ENCODE results near the gene EMSY. TPM values are rescaled to one million over a fixed set of nuclear protein-coding genes. Genes with fewer than 3 reads are reported as not detected.
"Not testable (repeated sequence)": the region's sequence is repeated elsewhere in the genome, so short reads cannot be mapped to it uniquely, and the experiment has no call there.

Gene EMSY
- total RNA-seq, 4 donors from 2014 or later, result 33.9 to 47.0 (median 41.5) TPM

DNA sequence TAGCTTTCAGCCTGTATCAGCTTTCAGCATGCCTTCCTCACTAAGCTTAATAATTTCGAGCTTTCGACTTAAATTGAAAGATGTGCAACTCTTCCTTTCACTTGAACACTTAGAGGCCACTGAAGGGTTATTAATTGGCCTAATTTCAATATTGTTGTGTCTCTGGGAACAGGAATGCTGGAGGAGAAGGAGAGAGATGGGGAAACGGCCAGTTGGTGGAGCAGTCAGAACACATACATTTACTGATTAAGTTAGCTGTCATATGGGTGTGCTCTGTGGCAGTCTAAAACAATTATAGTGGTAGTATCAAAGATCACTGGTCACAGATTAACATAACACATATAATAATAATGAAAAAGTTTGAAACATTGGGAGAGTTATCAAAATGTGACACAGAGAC lies 119.5 kb downstream of the EMSY start:
- H3K4me1 ChIP-seq, result peaks cover 0 to 3% (median 0%) of the 10 kb centered on the region in 4 donors
- H3K9me3 ChIP-seq, result no peaks in the 10 kb centered on the region
- 64 to 73% methylated on average over 3 of the region's 3 CpGs for WGBS, 2 donors
- no peaks in the 10 kb centered on the region for H3K36me3 ChIP-seq
- TF ChIP-seq, protein P1, sequence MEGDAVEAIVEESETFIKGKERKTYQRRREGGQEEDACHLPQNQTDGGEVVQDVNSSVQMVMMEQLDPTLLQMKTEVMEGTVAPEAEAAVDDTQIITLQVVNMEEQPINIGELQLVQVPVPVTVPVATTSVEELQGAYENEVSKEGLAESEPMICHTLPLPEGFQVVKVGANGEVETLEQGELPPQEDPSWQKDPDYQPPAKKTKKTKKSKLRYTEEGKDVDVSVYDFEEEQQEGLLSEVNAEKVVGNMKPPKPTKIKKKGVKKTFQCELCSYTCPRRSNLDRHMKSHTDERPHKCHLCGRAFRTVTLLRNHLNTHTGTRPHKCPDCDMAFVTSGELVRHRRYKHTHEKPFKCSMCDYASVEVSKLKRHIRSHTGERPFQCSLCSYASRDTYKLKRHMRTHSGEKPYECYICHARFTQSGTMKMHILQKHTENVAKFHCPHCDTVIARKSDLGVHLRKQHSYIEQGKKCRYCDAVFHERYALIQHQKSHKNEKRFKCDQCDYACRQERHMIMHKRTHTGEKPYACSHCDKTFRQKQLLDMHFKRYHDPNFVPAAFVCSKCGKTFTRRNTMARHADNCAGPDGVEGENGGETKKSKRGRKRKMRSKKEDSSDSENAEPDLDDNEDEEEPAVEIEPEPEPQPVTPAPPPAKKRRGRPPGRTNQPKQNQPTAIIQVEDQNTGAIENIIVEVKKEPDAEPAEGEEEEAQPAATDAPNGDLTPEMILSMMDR (IDR thresholded peaks at IDR 0.05), result no peak
- H3K4me3 ChIP-seq, result no peak overlapping the region
- H3K27ac ChIP-seq, result no peak overlapping the region
- no peak for DNase-seq (ENCODE audit: low spot score in 2 of 2)
- H3K27me3 ChIP-seq, result no peaks in the 10 kb centered on the region

DNA sequence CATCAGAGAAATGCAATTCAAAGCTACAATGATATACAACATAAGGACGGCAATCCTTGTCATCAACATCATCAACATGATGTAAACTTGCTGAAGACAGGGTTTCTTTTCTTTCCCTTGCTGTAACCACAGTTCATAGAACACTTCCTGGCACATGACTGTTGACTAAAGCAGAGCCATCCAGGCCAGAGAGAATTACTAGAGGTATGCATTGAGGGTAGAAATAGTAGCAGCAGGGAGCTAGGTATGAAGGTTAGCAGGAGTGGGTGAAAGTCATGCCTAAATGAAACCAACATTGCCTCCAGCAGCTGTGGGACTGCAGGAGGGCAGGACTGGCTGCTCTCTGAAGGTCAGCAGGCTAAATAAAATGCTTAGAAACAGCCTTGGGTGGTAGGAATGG lies 122.0 kb downstream of the EMSY start:
- no peak for DNase-seq (ENCODE audit: low spot score in 2 of 2)
- WGBS, 2 donors, result 0 to 23% methylated on average over 1 of the region's 1 CpG
- Histone ChIP-seq H3K36me3 (no peaks in the 10 kb centered on the region), H3K27me3 (no peaks in the 10 kb centered on the region), H3K9me3 (no peaks in the 10 kb centered on the region), H3K4me3 (no peak overlapping the region), H3K4me1 (no peaks in the 10 kb centered on the region), H3K27ac (no peak overlapping the region)
- TF ChIP-seq POLR2A (IDR thresholded peaks at IDR 0.05) (no peak), EP300 (IDR thresholded peaks at IDR 0.05) (no peak)
- TF ChIP-seq, protein P1 (IDR thresholded peaks at IDR 0.05), result no peak

DNA sequence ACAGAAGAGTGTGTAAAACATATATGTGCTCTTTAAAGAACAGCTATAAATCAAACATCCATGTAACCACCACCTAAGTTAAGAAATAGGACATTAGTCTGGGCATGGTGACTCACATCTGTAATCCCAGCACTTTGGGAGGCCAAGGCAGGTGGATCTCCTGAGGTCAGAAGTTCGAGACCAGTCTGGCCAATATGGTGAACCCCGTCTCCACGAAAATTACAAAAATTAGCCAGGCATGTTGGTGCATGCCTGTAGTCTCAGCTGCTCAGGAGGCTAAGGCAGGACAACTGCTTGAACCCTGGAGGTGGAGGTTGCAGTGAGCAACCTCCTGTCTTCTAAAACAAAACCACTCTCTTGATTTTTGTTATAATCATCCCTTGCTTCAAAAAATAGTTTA lies 122.4 kb downstream of the EMSY start:
- H3K36me3 ChIP-seq, result no peaks in the 10 kb centered on the region
- 80 to 90% methylated on average over 3 of the region's 3 CpGs for WGBS, 2 donors

DNA sequence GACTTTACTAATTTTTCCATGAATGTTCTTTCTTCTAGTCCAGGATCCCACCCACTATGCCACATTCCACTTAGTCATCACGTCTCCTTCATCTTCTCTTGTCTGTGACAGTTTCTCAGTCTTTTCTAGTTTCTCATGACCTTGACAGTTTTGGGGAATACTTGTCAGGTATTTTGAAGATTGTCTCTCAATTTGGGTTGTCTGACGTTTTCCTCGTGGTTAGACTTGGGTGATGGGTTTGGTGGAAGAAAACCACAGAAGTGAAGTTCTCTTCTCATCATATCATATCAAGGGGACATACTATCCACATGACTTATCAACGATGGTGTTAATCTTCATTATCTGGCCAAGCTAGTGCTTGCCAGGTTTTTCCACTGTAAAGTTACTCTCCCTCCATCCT lies 123.3 kb downstream of the EMSY start:
- Histone ChIP-seq H3K9me3 (no peaks in the 10 kb centered on the region), H3K36me3 (no peaks in the 10 kb centered on the region), H3K27ac (no peak overlapping the region), H3K27me3 (no peaks in the 10 kb centered on the region), H3K4me3 (no peak overlapping the region), H3K4me1 (no peaks in the 10 kb centered on the region)
- DNase-seq (ENCODE audit: low spot score in 2 of 2), result no peak
- WGBS, 2 donors, result 75 to 81% methylated on average over 4 of the region's 4 CpGs
- no peak for TF ChIP-seq POLR2A (IDR thresholded peaks at IDR 0.05)
- no peak for TF ChIP-seq EP300 (IDR thresholded peaks at IDR 0.05)
- TF ChIP-seq, protein P1 (IDR thresholded peaks at IDR 0.05), result no peak

More for the DNA sequence above, 122.4 kb downstream of the EMSY start:
- no peaks in the 10 kb centered on the region for H3K4me1 ChIP-seq
- H3K4me3 ChIP-seq, result no peak overlapping the region
- no peak overlapping the region for H3K27ac ChIP-seq
- TF ChIP-seq EP300 (IDR thresholded peaks at IDR 0.05) (no peak), POLR2A (IDR thresholded peaks at IDR 0.05) (no peak)
- TF ChIP-seq, protein P1 (IDR thresholded peaks at IDR 0.05), result no peak
- no peak for DNase-seq (ENCODE audit: low spot score in 2 of 2)
- H3K27me3 ChIP-seq, result no peaks in the 10 kb centered on the region
- no peaks in the 10 kb centered on the region for H3K9me3 ChIP-seq

DNA sequence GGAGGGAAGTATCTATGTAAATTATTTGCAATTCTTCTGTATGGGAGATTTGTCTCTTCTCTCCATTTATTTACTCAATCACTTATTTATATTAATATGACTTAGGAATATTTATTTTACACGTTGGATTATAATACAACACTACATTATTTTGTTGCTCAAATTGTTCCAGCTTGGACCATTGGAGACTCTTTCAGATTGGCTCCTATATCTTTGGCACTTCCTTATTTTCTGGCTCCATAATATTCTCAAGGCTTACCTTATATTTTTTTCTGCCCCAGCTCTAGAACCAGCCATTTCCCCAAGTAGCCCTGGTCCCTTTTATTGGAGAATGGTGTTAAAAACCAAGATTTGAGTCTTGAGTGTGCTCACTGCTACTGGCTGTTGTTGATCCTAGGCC lies 123.8 kb downstream of the EMSY start:
- WGBS, 2 donors, result 75 to 84% methylated on average over 1 of the region's 1 CpG
- DNase-seq (ENCODE audit: low spot score in 2 of 2), result no peak
- Histone ChIP-seq H3K27ac (no peak overlapping the region), H3K9me3 (no peaks in the 10 kb centered on the region), H3K27me3 (no peaks in the 10 kb centered on the region), H3K36me3 (no peaks in the 10 kb centered on the region), H3K4me1 (no peaks in the 10 kb centered on the region), H3K4me3 (no peak overlapping the region)
- no peak for TF ChIP-seq EP300 (IDR thresholded peaks at IDR 0.05)
- no peak for TF ChIP-seq POLR2A (IDR thresholded peaks at IDR 0.05)
- TF ChIP-seq, protein P1 (IDR thresholded peaks at IDR 0.05), result no peak

DNA sequence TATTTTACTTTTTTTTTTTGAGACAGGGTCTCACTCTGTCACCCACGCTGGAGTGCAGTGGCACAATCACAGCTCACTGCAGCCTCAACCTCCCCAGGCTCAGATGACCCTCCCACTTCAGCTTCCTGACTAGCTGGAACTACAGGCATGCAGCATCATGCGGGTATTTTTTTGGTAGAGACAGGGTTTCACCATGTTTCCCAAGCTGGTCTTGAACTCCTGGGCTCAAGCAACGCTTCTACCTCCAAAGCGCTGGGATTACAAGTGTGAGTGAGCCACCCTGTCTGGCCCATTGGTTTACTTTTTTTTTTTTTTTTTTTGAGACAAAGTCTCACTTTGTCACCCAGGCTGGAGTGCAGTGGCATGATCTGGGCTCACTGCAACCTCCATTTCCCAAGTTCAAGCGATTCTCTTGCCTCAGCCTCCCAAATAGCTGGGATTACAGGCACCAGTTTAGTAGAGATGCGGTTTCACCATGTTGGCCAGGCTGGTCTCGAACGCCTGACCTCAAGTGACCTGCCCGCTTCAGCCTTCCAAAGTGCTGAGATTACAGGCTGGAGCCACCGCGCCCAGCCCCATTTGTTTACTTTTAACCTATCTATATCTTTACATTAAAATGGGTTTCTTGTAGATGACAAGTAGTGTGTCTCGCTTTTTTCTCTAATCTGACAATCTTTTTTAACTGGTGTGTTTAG lies 127.5 kb downstream of the EMSY start:
- not testable (repeated sequence) for H3K4me3 ChIP-seq; H3K36me3 ChIP-seq; DNase-seq (ENCODE audit: low spot score in 2 of 2); H3K27ac ChIP-seq; H3K4me1 ChIP-seq; H3K27me3 ChIP-seq; H3K9me3 ChIP-seq
- WGBS, 2 donors, result 86 to 91% methylated on average over 12 of the region's 12 CpGs
